ENCODE measurements around the gene SEMA4D.

SEMA4D gene

DNA sequence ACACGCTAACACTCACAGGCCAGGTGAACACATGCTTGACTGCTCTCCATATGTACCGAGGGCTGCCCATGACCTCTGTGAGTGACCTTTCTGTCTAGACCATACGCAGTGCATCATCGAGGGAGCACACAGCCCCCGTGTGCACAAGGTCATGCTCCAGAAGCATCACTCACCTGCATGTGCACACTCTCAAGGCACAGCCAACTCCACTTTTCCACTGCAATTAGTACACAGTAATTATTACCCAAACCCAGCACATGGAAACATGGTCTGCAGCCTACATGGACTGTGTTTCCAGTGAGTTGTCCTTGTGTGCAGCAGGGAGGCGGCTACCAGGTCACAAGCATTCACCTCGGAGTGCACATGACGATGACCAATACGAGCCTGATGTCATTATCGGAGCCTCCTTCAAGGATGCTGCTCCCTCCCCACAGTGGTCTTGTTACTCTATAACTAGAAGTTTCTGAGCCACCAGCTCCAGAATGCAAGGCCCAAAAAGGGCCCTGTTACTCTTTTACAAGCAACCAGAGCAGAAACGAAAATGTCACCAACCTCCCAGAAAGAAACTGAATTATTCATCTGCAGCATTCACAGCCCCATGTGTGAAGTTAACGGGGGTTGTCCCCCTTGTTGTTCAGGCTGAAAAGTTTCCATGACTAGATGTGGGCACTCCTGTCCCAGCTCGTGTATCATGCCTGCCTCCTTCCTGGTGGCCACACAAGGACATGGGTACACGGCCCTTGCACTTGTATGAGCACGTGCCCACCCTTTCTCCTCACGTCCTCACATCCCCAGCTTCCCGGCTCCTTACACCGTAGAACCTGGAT is 31.2 kb downstream of the SEMA4D start:
- FAIRE-seq: no peak
- DNase-seq (ENCODE audit: insufficient read length, low spot score): no peak
- no peak for TF ChIP-seq POLR2A (IDR thresholded peaks at IDR 0.05; ENCODE audit: low read depth, low read length)

DNA sequence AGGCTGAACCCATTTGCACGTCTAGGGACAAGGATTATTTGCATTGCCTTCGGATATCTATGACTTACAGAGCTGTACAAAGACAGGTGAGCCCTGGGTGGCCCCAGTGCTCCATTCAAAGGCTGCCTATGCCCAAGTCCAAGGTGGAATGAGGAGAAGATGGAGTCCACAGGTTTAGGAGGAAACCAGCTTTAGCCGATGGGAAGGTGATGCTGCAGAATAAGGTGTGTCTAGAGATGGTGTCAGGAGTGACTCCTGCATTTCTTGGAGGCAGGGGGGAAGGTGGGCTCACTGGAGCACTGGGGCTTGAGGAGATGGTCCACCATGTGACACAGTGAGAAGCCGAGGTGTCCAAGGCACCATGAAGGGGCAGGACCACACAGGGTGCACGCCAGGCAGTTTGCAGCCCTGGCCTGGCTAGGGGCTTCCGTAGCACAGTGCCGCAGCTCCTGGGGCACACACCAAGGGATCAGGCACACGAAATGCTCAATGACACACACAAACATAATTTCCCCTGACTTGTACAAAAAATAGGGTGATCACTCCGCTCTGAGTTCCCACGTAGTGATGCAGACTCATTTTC is 32.1 kb downstream of the SEMA4D start:
- DNase-seq (ENCODE audit: insufficient read length, low spot score) (no peak), FAIRE-seq (no peak)

DNA sequence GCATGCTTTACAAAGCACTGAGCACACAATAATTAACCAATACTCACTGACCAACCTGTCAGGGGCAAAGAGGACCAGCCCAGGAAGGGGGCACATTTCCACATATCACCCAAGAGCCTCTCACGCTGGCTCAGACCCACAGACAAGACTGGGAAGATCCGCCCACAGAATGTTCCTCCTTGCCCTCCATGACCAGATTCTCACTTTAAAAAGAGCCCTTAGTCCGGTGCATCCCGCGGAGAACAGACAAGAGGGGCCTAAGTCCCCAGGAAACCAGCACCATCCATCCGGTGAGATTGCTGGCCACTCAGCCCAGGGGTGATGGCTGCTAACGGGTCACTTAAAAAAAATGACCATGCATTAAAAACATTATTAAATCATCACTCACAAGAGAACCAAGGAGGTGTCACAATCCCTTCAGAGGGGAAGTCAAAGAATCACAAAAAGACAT is 32.9 kb downstream of the SEMA4D start:
- no peak for DNase-seq (ENCODE audit: insufficient read length, low spot score)
- no peak for TF ChIP-seq POLR2A (IDR thresholded peaks at IDR 0.05; ENCODE audit: low read depth, low read length)
- FAIRE-seq: no peak

More for the DNA sequence above, 32.1 kb downstream of the SEMA4D start:
- no peak for TF ChIP-seq POLR2A (IDR thresholded peaks at IDR 0.05; ENCODE audit: low read depth, low read length)

DNA sequence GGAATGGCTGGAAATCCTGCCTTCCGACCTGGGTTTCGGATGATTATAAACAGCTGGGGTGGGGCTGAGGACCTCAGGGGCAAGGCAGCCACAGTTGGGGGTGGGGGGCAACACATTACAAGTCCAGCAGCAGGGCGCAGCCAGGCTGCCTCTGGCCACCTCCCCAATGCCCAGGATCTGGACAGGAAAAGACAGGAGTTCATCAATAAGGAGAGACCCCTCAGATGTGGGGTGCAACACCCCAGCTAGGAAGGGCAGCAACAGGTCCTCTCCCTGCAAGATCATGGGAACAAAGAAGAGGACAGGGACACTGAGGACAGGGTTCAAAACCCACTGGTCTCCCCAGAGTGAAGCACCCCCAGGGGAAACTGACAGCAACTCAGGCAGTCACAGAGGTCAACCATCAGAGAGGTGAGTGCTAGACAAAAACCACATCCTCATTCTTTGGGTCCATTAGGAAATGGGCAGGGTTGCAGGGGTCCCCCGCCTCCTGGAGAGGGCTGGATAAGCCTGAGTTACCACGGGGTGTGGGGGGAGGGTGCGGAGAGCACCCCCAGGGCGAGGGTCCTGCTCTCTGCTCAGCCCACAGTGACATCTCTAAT is 33.5 kb downstream of the SEMA4D start:
- TF ChIP-seq POLR2A (IDR thresholded peaks at IDR 0.05; ENCODE audit: low read depth, low read length): no peak
- no peak for FAIRE-seq
- DNase-seq (ENCODE audit: insufficient read length, low spot score): no peak

DNA sequence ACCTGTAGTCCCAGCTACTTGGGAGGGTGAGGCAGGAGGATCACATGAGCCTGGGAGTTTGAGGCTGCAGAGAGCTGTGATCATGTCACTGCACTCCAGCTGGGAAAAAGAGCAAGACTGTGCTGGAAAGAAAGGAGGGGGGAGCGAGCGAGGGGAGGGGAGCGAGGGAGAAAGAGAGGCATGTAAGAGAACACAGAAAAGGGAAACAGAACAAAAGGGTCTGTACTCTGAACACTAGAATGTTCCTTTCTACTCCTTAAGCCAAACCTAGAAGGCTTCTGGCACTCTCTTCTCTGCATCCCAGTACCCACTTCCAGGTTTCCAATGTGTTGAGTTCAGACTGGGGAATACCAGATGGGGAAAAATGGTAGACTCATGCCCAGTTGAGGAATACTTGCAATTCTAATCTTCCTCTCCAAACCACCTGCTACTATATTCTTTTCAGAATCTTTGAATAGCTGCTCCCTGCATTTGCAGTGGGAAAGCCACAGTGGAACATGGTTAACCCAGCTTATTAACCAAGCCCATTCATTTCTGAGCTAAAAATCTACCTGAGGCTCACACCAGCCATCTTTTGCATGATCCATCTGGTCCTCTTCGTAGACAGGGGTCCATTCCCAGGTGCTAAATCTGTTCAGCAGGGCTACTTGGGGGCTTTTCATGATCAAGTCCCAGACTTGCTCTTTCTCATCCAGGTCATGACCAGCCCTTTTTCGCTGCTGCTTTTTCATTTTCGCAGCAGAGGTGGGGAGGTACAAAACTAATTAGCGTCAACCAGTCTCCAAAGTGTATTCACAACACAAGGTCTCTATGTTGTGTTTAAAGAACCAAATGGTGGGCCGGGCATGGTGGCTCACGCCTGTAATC is 34.9 kb downstream of the SEMA4D start:
- no peak for TF ChIP-seq POLR2A (IDR thresholded peaks at IDR 0.05; ENCODE audit: low read depth, low read length)
- no peak for FAIRE-seq

DNA sequence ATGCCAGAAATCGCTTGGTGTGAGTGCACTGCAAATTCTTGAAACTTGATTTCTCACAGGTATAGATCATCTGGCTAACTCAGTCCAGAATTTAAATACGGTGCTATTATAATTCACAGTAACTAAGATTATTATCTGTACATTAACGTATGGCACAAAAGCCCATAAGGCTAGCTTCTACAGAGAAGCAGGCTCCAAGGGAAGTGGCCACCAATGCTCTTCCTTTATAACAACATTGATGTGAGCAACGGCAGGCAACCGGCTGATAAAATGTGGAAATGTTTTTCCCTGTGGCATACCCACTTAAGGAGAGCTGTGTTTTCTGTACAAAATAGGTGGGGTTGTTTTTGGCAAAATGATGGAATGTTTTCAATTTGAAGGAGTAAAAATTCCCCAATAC is 35.7 kb downstream of the SEMA4D start:
- TF ChIP-seq POLR2A (IDR thresholded peaks at IDR 0.05; ENCODE audit: low read depth, low read length): no peak
- FAIRE-seq (no peak), DNase-seq (ENCODE audit: insufficient read length, low spot score) (no peak)

More for the DNA sequence above, 34.9 kb downstream of the SEMA4D start:
- DNase-seq (ENCODE audit: insufficient read length, low spot score): no peak

DNA sequence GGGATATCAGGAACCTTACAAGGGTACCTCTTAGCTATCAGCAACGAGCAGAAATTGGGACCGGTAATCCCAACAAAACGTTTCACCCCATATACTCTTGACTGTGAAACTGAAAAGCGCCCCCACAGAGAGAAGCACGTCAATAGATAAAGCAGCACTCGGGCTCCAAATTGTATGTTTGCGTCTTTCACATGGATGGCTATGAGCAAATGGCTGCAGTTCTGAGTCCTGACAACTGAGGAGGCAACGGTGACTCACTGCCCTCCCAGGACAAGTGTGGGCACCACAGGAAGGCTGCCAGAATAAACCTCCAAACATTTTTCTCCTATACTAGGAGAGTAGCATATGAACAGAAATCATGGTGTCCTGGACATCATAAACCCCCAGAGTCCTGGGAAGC is 36.6 kb downstream of the SEMA4D start:
- FAIRE-seq: peak; percentile 78
- DNase-seq (ENCODE audit: insufficient read length, low spot score): peak; percentile 96
- no peak for TF ChIP-seq POLR2A (IDR thresholded peaks at IDR 0.05; ENCODE audit: low read depth, low read length)

DNA sequence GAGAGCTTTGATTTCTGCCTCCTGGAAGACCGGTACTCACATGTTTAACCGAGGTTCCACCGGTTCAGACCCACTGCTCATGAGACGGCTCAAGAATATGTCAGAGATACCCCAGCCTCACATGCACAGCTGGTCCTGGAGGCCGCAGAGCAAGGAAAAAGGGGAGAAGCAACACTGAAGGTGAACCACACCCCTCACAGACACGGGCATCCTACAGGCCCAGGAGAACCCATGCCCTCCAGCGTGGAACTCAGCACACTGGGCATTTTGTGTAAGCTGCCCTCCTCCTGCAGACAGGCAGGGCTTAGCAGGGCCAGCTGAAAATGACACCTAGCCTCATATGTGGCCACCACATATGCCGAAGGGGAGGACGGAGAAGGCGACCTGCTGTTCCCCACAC is 37.4 kb downstream of the SEMA4D start:
- FAIRE-seq (no peak), DNase-seq (ENCODE audit: insufficient read length, low spot score) (no peak)
- TF ChIP-seq POLR2A (IDR thresholded peaks at IDR 0.05; ENCODE audit: low read depth, low read length): no peak

DNA sequence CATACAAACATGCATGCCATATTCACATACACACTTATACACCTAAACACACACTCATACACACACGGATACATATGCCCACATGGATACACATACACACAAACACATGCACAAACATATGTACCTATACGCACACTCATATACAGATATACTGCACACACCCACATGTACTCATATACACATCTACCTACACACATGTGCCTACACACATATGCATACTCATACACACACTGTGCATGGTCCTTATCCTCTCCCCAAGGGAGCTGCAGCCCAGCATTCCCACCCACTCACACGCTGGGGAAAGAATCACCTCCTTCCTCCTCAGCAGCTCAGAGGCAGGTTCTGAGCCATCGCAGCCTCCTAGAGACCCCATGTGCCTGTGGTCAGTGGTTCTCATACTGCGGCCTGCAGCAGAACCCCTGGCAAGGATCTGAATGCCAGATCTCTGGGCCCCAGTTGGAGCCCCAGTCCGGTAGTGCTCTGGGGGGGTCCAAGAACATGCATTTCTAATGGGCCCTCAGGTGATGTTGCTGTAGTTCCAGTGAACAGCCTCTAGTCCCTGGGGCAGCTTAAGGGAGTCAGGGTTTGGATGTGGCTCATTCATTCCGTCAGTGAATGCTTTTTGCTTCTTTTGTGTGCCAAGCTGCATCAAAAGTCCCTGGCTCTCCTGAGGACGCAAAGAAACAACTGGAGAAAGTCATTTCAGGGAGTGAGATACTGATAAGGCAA is 39.0 kb downstream of the SEMA4D start:
- DNase-seq (ENCODE audit: insufficient read length, low spot score) (no peak), FAIRE-seq (no peak)
- no peak for TF ChIP-seq POLR2A (IDR thresholded peaks at IDR 0.05; ENCODE audit: low read depth, low read length)

DNA sequence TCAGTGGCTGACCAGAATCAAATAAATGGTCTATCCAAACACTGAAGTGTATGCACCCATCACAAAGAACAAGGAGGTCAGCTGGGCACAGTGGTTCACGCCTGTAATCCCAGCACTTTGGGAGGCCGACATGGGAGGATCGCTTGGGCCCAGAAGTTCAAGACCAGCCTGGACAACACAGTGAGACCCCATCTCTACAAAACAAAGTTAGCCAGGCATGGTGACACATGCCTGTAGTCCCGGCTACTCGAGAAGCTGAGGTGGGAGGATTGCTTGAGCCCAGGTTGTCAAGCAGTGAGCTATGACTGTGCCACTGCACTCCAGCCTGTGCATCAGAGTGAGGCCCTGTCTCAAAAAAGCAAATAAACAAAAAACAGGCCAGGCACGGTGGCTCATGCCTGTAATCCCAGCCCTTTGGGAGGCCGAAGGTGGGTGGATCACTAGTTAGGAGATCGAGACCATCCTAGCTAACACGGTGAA is 40.5 kb downstream of the SEMA4D start:
- TF ChIP-seq POLR2A (IDR thresholded peaks at IDR 0.05; ENCODE audit: low read depth, low read length): no peak
- FAIRE-seq: no peak
- no peak for DNase-seq (ENCODE audit: insufficient read length, low spot score)

DNA sequence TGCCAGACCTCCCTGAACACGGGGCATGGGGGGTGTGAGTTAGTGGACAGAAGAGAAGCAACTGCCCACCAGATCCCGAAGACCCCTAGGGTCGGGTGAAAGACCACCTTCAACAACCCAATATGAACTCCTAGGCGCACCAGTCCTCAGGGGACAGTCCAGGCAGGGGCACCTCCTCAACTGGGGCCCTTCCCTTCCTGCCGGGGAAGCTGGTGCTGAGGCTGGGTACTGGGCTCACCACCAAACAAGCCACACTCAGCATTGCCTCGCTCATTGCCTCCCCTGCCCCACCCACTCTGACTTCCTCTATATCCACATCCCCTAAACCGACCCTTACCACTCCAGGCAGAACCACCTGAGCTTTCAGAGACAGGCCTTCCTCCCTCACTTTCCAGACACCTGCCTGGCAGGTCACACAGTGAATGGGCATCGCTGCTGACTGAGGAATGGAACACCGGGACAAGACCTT is 42.5 kb downstream of the SEMA4D start:
- TF ChIP-seq POLR2A (IDR thresholded peaks at IDR 0.05; ENCODE audit: low read depth, low read length): no peak
- DNase-seq (ENCODE audit: insufficient read length, low spot score): no peak
- FAIRE-seq: no peak

DNA sequence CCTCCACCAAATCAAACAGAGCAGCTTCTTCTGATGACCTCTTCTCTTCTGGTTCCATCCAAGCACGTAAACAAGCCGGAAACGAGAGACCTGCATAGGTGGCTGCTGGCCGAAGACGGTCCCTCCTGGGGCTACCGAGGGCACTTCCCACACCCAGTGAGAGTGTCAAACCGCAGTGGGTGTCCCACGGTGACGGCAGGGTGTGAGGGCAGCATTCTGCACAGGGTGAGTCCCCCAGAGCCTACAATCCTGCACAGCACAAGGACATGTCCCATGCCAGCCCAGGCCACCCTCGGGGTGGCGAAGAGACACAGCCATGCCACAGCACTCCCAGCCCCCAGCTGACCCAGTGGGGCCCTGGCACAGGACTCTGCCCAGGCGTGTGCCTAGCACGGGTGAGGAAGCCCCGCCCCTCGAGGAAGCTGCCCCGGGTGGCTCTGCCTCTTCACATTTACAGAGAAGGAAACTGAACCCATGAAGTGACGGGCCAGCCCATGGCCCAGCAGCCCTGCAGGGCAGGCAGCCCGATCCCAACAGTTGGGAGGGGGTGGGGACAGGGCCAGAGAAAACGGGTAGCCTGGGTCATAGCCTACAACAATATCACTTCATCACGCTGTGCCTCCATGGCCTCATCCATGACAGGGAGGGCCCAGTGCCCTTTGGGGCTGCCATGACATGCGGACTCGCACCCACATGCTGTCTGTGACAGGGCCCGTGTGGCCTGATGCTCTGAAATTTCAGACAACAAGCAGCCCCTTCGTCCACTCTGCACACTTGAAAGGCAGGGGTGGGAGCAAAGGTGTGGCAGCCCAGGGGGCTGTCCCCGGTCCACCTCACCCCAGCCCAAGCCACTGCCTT is 43.2 kb downstream of the SEMA4D start:
- DNase-seq (ENCODE audit: insufficient read length, low spot score) (no peak), FAIRE-seq (no peak)
- no peak for TF ChIP-seq POLR2A (IDR thresholded peaks at IDR 0.05; ENCODE audit: low read depth, low read length)
